DMS53 treated with DMSO at 0.1 percent for 48 hours (cell line): ENCODE results near the gene INTS7.

Source experiments
- DNase-seq: peaks from one replicate; lab custom pipeline; 2025; ENCODE audit not compliant: unreplicated experiment; lab: John Stamatoyannopoulos, UW

Gene INTS7

GRCh38 chr1:211910913-211911485 is 124.4 kb downstream of the INTS7 start:
- DNase-seq: no peak

GRCh38 chr1:211910113-211910884 is 125.1 kb downstream of the INTS7 start:
- no peak for DNase-seq

DNA sequence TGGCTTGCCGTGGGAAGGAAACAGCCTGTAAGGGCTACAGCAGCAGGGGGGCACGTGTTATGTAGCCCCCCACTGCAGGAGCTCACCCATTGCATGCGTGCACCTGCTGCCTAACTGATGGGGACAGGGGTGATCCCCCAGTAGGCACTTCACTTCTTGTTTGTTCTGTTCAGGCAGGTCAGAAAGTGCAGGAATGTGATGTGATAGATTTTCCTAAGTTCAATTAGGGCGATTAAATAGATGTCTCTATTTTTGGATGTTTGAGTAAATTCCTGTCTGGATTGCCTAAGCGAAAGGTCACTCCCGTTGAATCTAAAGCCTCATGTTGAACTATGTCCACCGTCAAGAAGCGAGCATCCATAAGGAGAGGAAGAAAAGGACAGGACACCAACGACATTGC is 126.0 kb downstream of the INTS7 start:
- no peak for DNase-seq

- DNase-seq: no peak
Observed at GRCh38 chr1:211908951-211909350, 126.4 kb downstream of the INTS7 start.

DNA sequence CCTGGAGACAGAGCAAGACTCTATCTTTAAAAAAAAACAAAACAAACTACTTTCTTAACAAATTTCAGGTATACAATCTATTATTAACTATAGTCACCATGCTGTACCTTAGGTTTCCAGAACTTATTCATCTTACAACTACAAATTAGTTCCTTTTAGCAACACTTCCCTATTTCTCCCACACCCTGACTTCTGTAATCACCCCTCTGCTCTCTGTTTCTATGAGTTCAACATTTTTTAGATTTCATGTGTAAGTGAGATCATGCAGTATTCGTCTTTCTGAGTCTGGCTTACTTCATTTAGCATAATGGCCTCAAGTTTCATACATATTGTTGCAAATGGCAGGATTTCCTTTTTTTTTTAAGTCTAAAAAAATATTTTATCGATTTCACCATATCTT is 126.9 kb downstream of the INTS7 start:
- no peak for DNase-seq

- DNase-seq: no peak
Observed at GRCh38 chr1:211903490-211904245, 131.7 kb downstream of the INTS7 start.

DNA sequence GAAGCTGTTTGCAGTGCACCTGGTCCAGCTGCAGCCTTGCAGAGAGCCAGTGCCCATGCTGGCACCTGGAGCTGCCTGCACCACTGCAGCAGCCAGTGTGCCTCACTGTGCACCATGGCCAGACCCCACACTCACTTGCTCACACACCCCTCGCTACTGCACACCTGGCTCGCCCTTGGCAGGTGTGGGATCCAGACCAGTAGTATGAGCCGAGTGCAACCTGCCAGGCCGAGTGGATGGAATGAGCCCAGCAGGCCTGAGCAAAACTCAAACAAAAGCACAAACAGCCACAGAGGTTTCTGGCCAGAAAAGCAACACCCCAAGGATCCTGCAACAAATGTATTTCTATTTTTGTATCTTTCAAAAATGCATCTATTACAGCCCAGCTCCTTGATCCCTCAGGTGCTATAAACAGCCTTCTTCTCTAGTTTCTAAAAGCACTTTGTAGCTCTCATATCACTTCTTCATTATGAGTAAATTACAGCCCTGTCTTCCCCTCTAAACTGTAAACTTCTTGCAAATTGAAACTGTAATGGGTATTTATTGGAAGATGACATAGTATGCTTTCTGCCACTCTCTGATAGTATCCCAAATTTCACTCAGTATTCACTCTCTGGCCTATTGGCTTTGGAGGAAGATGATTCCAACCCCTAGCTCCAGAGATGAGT is 132.6 kb downstream of the INTS7 start:
- no peak for DNase-seq

- no peak for DNase-seq
Observed at GRCh38 chr1:211901945-211902344, 133.4 kb downstream of the INTS7 start.

- DNase-seq: no peak
Observed at GRCh38 chr1:211900441-211900840, 134.9 kb downstream of the INTS7 start.

- no peak for DNase-seq
Observed at GRCh38 chr1:211896958-211897357, 138.4 kb downstream of the INTS7 start.

- DNase-seq: no peak
Observed at GRCh38 chr1:211895126-211895759, 140.1 kb downstream of the INTS7 start.

- no peak for DNase-seq
Observed at GRCh38 chr1:211894312-211894711, 141.0 kb downstream of the INTS7 start.

GRCh38 chr1:211893260-211893659 is 142.1 kb downstream of the INTS7 start:
- no peak for DNase-seq

GRCh38 chr1:211892577-211892976 is 142.8 kb downstream of the INTS7 start:
- DNase-seq: no peak

- DNase-seq: no peak
Observed at GRCh38 chr1:211891708-211892107, 143.6 kb downstream of the INTS7 start.
